ENCODE data around the gene ADSL. TPM values are rescaled to one million over a fixed set of nuclear protein-coding genes. Genes with fewer than 3 reads are reported as not detected.

Gene ADSL
- total RNA-seq, 1 experiment from 2014 or later = 126 TPM

- Histone ChIP-seq H4K20me1 (ENCODE audit: insufficient read depth) (no peaks in the 10 kb centered on the region), H3K36me3 (ENCODE audit: control insufficient read depth in 1 of 2, insufficient read depth in 2 of 2, low read length in 2 of 2) (peaks cover 21 to 30% of the 10 kb centered on the region in 2 experiments), H3K27me3 (ENCODE audit: insufficient read depth, low read length) (no peaks in the 10 kb centered on the region), H3K79me2 (ENCODE audit: insufficient read depth, low read length) (no peaks in the 10 kb centered on the region), H3K27ac (ENCODE audit: low read depth, low read length) (no peak overlapping the region), H3K9me3 (ENCODE audit: control insufficient read depth in 1 of 2, insufficient read depth in 1 of 2, low read depth in 1 of 2, low read length in 2 of 2) (no peaks in the 10 kb centered on the region), H3K4me3 (replicated peaks in 1 of 2; ENCODE audit: low read depth in 1 of 2, low read length in 2 of 2) (no peak overlapping the region), H3K9me2 (ENCODE audit: insufficient read depth) (no peaks in the 10 kb centered on the region), H3K4me2 (ENCODE audit: low read length) (no peak overlapping the region), H3K9ac (ENCODE audit: low read length) (no peak overlapping the region), H3K4me1 (ENCODE audit: control insufficient read depth in 1 of 2, insufficient read depth in 2 of 2, low read length in 2 of 2) (no peaks in the 10 kb centered on the region), H2AFZ (ENCODE audit: low read depth, low read length, poor library complexity, severe bottlenecking) (no peak overlapping the region)
- BruUV-seq (replicated peaks) = no TSS peak
- RAD21 ChIA-PET (ENCODE audit: low non-redundant PET in 1 of 2, low total read pairs in 2 of 2, uncharacterized antibody in 2 of 2, unreplicated experiment in 2 of 2) = no interaction called here
- intact Hi-C loops (cut with micrococcal nuclease) = no loop called here
- ATAC-seq (no peak), DNase-seq (ENCODE audit: low read depth, low spot score) (no peak)
- TF ChIP-seq CEBPB (IDR thresholded peaks at IDR 0.05; ENCODE audit: low read depth) (no peak), YY1 (IDR thresholded peaks at IDR 0.05; ENCODE audit: extremely low read depth, insufficient replicate concordance, low read depth, low read length) (no peak), CBX3 (IDR thresholded peaks at IDR 0.05; ENCODE audit: low read depth) (no peak), SIN3A (IDR thresholded peaks at IDR 0.05; ENCODE audit: low read depth) (no peak), RAD21 (IDR thresholded peaks at IDR 0.05; ENCODE audit: low read depth) (no peak), ELF1 (IDR thresholded peaks at IDR 0.05; ENCODE audit: borderline replicate concordance, low read depth) (no peak), TCF7L2 (IDR thresholded peaks at IDR 0.05; ENCODE audit: borderline replicate concordance, extremely low read depth, insufficient read depth, insufficient read length) (no peak), FOSL1 (IDR thresholded peaks at IDR 0.05; ENCODE audit: low read depth) (no peak), REST (IDR thresholded peaks at IDR 0.05; ENCODE audit: low read depth) (no peak), ATF3 (IDR thresholded peaks at IDR 0.05) (no peak), ZNF274 (IDR thresholded peaks at IDR 0.05; ENCODE audit: low read depth, low read length) (no peak), SP1 (IDR thresholded peaks at IDR 0.05; ENCODE audit: low read depth) (no peak), MAX (IDR thresholded peaks at IDR 0.05) (no peak), JUND (IDR thresholded peaks at IDR 0.05) (no peak), SRF (IDR thresholded peaks at IDR 0.05; ENCODE audit: low read depth) (no peak)
- POLR2A ChIA-PET = no interaction called here
- CTCF ChIA-PET = no interaction called here
Measured at GRCh38 chr22:40310081-40310767, 36.1 kb upstream of the ADSL start.

Measured in HCT116 (cell line).